ENCODE data around the gene TWIST1. TPM values are rescaled to one million over a fixed set of nuclear protein-coding genes. Genes with fewer than 3 reads are reported as not detected.

The TWIST1 gene
- total RNA-seq, 1 experiment from 2014 or later = not detected

DNA sequence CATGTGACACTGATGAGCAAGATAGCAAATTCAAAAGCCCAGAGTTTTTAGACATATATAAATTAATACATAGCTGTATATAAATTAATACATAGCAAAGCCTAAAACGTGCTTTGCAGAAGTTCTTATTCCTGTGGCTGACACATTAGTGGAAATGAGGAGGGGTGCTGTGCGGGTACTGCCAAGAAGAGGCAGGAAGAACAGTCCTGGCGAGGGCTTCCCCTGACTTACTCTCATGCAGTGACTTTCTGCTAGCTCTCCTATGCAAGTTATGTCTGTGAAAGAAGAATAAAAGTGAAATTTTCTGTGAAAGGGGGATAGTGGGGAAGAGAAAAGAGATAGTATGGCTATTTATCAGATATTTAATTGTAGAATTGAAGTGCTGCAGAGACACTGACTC lies 27.6 kb downstream of the TWIST1 start:
- BruUV-seq (replicated peaks) = no TSS peak
- no peak overlapping the region for H3K4me3 ChIP-seq (ENCODE audit: low read depth in 2 of 2, low read length in 2 of 2)
- ATAC-seq (no peak), DNase-seq (ENCODE audit: low read depth, low spot score) (no peak)
- 0 out of 2 replicates have a peak, but pooled peaks cover 5% of the 10 kb centered on the region for H3K9me3 ChIP-seq (ENCODE audit: control insufficient read depth, insufficient read depth, low read depth, low read length)
- H3K4me1 ChIP-seq (ENCODE audit: control insufficient read depth, insufficient read depth, low read length) = no peaks in the 10 kb centered on the region
- in situ Hi-C loops (cut with HindIII; ENCODE audit: low pct_unique_long_range_greater_than_20kb, low sequenced_read_pairs) = no loop called here
- ChIA-PET CTCF (no interaction called here), POLR2A (no interaction called here)
- H3K27ac ChIP-seq (ENCODE audit: low read length) = no peak overlapping the region
- no peaks in the 10 kb centered on the region for H3K27me3 ChIP-seq (ENCODE audit: control insufficient read depth, insufficient read depth, low read length)
- intact Hi-C loops (cut with micrococcal nuclease; ENCODE audit: unreplicated experiment) = no loop called here
- TF ChIP-seq REST (IDR thresholded peaks at IDR 0.05; ENCODE audit: insufficient read depth in 1 of 2, low read depth in 2 of 2, low read length in 1 of 2) (no peak), POLR2AphosphoS5 (IDR thresholded peaks at IDR 0.05; ENCODE audit: low read depth, low read length) (no peak), SIN3A (IDR thresholded peaks at IDR 0.05; ENCODE audit: borderline replicate concordance, insufficient read depth, low read depth, low read length) (no peak), TCF7L2 (IDR thresholded peaks at IDR 0.05; ENCODE audit: low read depth, low read length) (no peak), CTCF (IDR thresholded peaks at IDR 0.05) (no peak)
- no peaks in the 10 kb centered on the region for H3K36me3 ChIP-seq (ENCODE audit: control insufficient read depth, insufficient read depth, low read length)

GRCh38 chr7:19089378-19089777 lies 28.1 kb downstream of the TWIST1 start:
- ATAC-seq (no peak), DNase-seq (ENCODE audit: low read depth, low spot score) (no peak)
- Histone ChIP-seq H3K4me1 (ENCODE audit: control insufficient read depth, insufficient read depth, low read length) (no peaks in the 10 kb centered on the region), H3K9me3 (ENCODE audit: control insufficient read depth, insufficient read depth, low read depth, low read length) (0 out of 2 replicates have a peak, but pooled peaks cover 5% of the 10 kb centered on the region), H3K27me3 (ENCODE audit: control insufficient read depth, insufficient read depth, low read length) (no peaks in the 10 kb centered on the region), H3K4me3 (ENCODE audit: low read depth in 2 of 2, low read length in 2 of 2) (no peak overlapping the region), H3K36me3 (ENCODE audit: control insufficient read depth, insufficient read depth, low read length) (no peaks in the 10 kb centered on the region), H3K27ac (ENCODE audit: low read length) (no peak overlapping the region)
- ChIA-PET CTCF (no interaction called here), POLR2A (no interaction called here)
- no TSS peak for BruUV-seq (replicated peaks)
- intact Hi-C loops (cut with micrococcal nuclease; ENCODE audit: unreplicated experiment) (no loop called here), in situ Hi-C loops (cut with HindIII; ENCODE audit: low pct_unique_long_range_greater_than_20kb, low sequenced_read_pairs) (no loop called here)
- TF ChIP-seq REST (IDR thresholded peaks at IDR 0.05; ENCODE audit: insufficient read depth in 1 of 2, low read depth in 2 of 2, low read length in 1 of 2) (no peak), SIN3A (IDR thresholded peaks at IDR 0.05; ENCODE audit: borderline replicate concordance, insufficient read depth, low read depth, low read length) (no peak), CTCF (IDR thresholded peaks at IDR 0.05) (no peak), POLR2AphosphoS5 (IDR thresholded peaks at IDR 0.05; ENCODE audit: low read depth, low read length) (no peak), TCF7L2 (IDR thresholded peaks at IDR 0.05; ENCODE audit: low read depth, low read length) (no peak)
